ENCODE data around the gene SRP9.
"Not testable (repeated sequence)": the region's sequence is repeated elsewhere in the genome, so short reads cannot be mapped to it uniquely, and the experiment has no call there.

The SRP9 gene

DNA sequence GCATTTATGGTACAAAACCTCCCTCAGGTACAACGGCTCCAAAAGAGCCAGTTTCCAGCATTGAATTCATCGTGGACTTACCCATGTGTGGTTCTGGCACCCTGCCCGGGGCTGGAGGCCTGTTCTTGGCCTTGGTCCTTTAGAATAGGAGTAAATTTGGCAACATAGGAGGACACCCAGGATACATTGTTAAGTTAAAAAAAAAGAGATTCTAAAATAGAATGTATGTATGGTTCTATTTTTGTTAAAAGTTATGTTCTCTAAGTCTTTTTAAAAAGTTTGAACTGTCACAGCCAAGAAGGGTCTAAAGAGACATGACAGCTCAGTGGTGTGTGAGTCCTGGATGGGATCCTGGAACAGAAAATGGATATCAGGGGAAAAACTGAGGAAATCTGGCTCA is 58.2 kb downstream of the SRP9 start:
- in situ Hi-C loops (cut with MboI; ENCODE audit: low sequenced_read_pairs): no loop called here

DNA sequence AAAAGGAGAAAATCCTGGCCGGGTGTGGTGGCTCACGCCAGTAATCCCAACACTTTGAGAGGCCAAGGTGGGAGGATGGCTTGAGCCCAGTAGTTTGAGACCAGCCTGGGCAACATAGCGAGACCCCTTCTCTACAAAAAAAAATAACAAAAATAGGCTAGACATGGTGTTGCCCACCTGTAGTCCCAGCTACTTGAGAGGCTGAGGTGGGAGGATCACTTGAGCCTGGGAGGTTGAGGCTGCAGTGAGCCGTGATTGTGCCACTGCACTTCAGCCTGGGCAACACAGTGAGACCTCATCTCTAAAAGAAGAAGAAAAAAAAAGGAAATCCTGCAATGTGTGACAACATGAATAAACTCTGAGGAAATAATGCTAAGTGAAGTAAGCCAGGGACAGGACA is 58.7 kb downstream of the SRP9 start:
- in situ Hi-C loops (cut with MboI; ENCODE audit: low sequenced_read_pairs): not testable (repeated sequence)

DNA sequence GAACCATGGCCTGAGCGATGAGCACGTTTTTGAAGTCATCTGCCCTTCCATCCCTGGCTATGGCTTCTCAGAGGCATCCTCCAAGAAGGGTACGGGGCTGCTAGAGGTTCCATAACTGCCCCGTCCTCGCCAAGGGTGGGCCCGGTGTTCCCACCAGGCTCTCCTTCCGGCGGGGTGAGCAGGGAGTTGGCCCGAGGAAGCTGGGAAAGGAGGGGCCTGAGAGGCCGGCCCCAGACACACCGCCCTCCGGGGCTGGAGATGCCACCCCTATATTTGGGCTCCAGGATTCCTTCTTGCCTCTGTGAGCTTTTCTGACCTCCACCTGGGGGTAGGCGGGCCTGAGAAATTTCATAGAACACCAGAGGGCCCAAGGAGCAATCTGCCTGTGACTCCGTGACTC is 61.2 kb downstream of the SRP9 start:
- in situ Hi-C loops (cut with MboI; ENCODE audit: low sequenced_read_pairs): no loop called here
